SK-N-SH (cell line): ENCODE measurements around the gene CCDC192. TPM values are rescaled to one million over a fixed set of nuclear protein-coding genes. Genes with fewer than 3 reads are reported as not detected.

ENCODE experiments used
- CTCF ChIA-PET: fragments of 300-600, 350-600 bp; formaldehyde crosslinking; extraction: SDS; loops from one replicate; lab custom pipeline; 2021; lab: Yijun Ruan, JAX
- POLR2A ChIA-PET: fragments of 350-600 bp; sonication (Branson Sonifier 250); formaldehyde crosslinking; extraction: SDS; loops from one replicate; lab custom pipeline; 2020; ENCODE audit warnings: antibody characterized with exemption, inconsistent platforms; lab: Yijun Ruan, JAX
- DNase-seq: peaks from one replicate; pipeline ENCODE4 v3.0.0; 2012
- H2AFZ ChIP-seq: fragments of 200-600 bp; sonication (generic); 2 replicates; pipeline ENCODE4 v1.8.1; 2016; ENCODE audit warnings: antibody characterized with exemption, mild to moderate bottlenecking, low read depth
- H3F3A ChIP-seq: fragments of 200-600 bp; sonication (generic); replicated peaks from 2 replicates; pipeline ENCODE3; 2016; ENCODE audit warnings: antibody characterized with exemption, mild to moderate bottlenecking; ENCODE audit not compliant: insufficient read depth
- H3K27ac ChIP-seq, 2 experiments: fragments of 200-500 bp in 1 of 2; fragments of 200-600 bp in 1 of 2; sonication (Bioruptor generic) in 1 of 2; sonication (generic), shearing (Covaris generic) in 1 of 2; 2 replicates each; pipeline versions ENCODE4 v1.5.1 to v1.6.1; 2014 to 2016; ENCODE audit warnings: low read depth in 2 of 2, inconsistent platforms in 1 of 2, low read length in 1 of 2, mild to moderate bottlenecking in 1 of 2, mixed read lengths in 1 of 2
- H3K27me3 ChIP-seq: fragments of 200-600 bp; sonication (generic), shearing (Covaris generic); 2 replicates; pipeline ENCODE4 v1.6.1; 2016; ENCODE audit warnings: mixed run types; ENCODE audit not compliant: insufficient read depth
- H3K36me3 ChIP-seq, 2 experiments: fragments of 200-500 bp in 1 of 2; fragments of 200-600 bp in 1 of 2; sonication (Bioruptor generic) in 1 of 2; sonication (generic) in 1 of 2; replicated peaks in 1 of 2; 2 replicates each; pipeline versions ENCODE3 to v1.5.1; 2014 to 2016; ENCODE audit warnings: low read length in 1 of 2, mild to moderate bottlenecking in 1 of 2; ENCODE audit not compliant: insufficient read depth in 2 of 2, control insufficient read depth in 1 of 2
- H3K4me1 ChIP-seq, 2 experiments: fragments of 200-500 bp in 1 of 2; fragments of 200-600 bp in 1 of 2; sonication (Bioruptor generic) in 1 of 2; sonication (generic), shearing (Covaris generic) in 1 of 2; 2 replicates each; pipeline versions ENCODE4 v1.5.1 to v1.6.1; 2014 to 2016; ENCODE audit warnings: low read depth in 1 of 2, low read length in 1 of 2, mixed run types in 1 of 2; ENCODE audit not compliant: insufficient read depth in 2 of 2, control insufficient read depth in 1 of 2
- H3K4me2 ChIP-seq: fragments of 200-600 bp; sonication (generic), shearing (Covaris generic); 2 replicates; pipeline ENCODE4 v1.6.1; 2017; ENCODE audit warnings: mixed run types
- H3K4me3 ChIP-seq, 2 experiments: fragments of 200-500 bp in 1 of 2; fragments of 200-600 bp in 1 of 2; sonication (Bioruptor generic) in 1 of 2; sonication (generic), shearing (Covaris generic) in 1 of 2; 2 replicates each; pipeline versions ENCODE4 v1.5.1 to v1.8.1; 2014 to 2016; ENCODE audit warnings: low read depth in 2 of 2, inconsistent platforms in 1 of 2, low read length in 1 of 2, mild to moderate bottlenecking in 1 of 2, mixed read lengths in 1 of 2, moderate library complexity in 1 of 2
- H3K79me2 ChIP-seq: fragments of 200-600 bp; sonication (generic); 2 replicates; pipeline ENCODE4 v1.8.1; 2017; ENCODE audit warnings: mild to moderate bottlenecking; ENCODE audit not compliant: insufficient read depth
- H3K9ac ChIP-seq: fragments of 200-600 bp; sonication (generic); 2 replicates; pipeline ENCODE4 v1.6.1; 2017; ENCODE audit warnings: mixed run types
- H3K9me2 ChIP-seq: fragments of 200-600 bp; sonication (generic); 2 replicates; pipeline ENCODE4 v1.6.1; 2017; ENCODE audit warnings: mixed run types
- H3K9me3 ChIP-seq: fragments of 200-600 bp; sonication (generic); 2 replicates; pipeline ENCODE4 v1.6.1; 2017; ENCODE audit warnings: mixed run types, mild to moderate bottlenecking, moderate library complexity
- H4K20me1 ChIP-seq: fragments of 200-600 bp; sonication (generic); 2 replicates; pipeline ENCODE4 v1.6.1; 2017; ENCODE audit warnings: mild to moderate bottlenecking, mixed run types; ENCODE audit not compliant: insufficient read depth
- EZH2phosphoT487 ChIP-seq: fragments of 200-600 bp; sonication (generic); IDR thresholded peaks from 2 replicates; pipeline ENCODE4 v1.6.1; 2017; ENCODE audit warnings: low read depth, mixed run types, mild to moderate bottlenecking, antibody characterized with exemption, moderate library complexity, borderline replicate concordance
- FOSL2 ChIP-seq: IDR thresholded peaks from 2 replicates; pipeline ENCODE4 v1.4.0; 2012; ENCODE audit warnings: low read depth, mild to moderate bottlenecking, moderate library complexity, borderline replicate concordance
- FOXJ3 ChIP-seq: sonication (generic); formaldehyde crosslinking; IDR thresholded peaks from 2 replicates; pipeline ENCODE4 v1.5.1; 2020; ENCODE audit warnings: mild to moderate bottlenecking, missing genetic modification reagents
- JUND ChIP-seq: IDR thresholded peaks from 2 replicates; pipeline ENCODE4 v1.4.0; 2012
- MEF2A ChIP-seq: IDR thresholded peaks from 2 replicates; pipeline ENCODE4 v1.4.0; 2012; ENCODE audit warnings: low read depth, borderline replicate concordance
- NRF1 ChIP-seq: IDR thresholded peaks from 2 replicates; pipeline ENCODE4 v1.6.1; 2012; ENCODE audit warnings: low read depth, mild to moderate bottlenecking, low read length
- SMC3 ChIP-seq: IDR thresholded peaks from 2 replicates; pipeline ENCODE4 v1.6.1; 2012; ENCODE audit warnings: low read depth, low read length, improper control_type of control experiment
- TAF1 ChIP-seq: IDR thresholded peaks from 2 replicates; pipeline ENCODE4 v1.6.1; 2012; ENCODE audit warnings: low read depth, mild to moderate bottlenecking, low read length, moderate library complexity, borderline replicate concordance
- YY1 ChIP-seq: IDR thresholded peaks from 2 replicates; pipeline ENCODE4 v1.4.0; 2012; ENCODE audit warnings: low read depth, mild to moderate bottlenecking
- WGBS: methylation state at CpG from one replicate; pipeline ENCODE4 v1.1.6; 2017; ENCODE audit warnings: low lambda C conversion rate; 5-methylcytosine and 5-hydroxymethylcytosine counted together
- polyA plus RNA-seq, 3 experiments: library from polyadenylated mRNA; depleted of rRNA; stranded (reverse); fragments of >200 nt; gene quantifications; 2 replicates each; pipeline ENCODE4 v1.2.3, GENCODE V29; 2012
- TF ChIP-seq, protein P1 (sequence below): IDR thresholded peaks from 2 replicates; pipeline ENCODE4 v1.4.0; 2012; ENCODE audit warnings: low read depth
- TF ChIP-seq, protein P2 (sequence below): fragments of 200-600 bp; sonication (generic); IDR thresholded peaks from 2 replicates; pipeline ENCODE4 v1.6.1; 2017; ENCODE audit warnings: antibody characterized with exemption, mild to moderate bottlenecking, moderate library complexity

The CCDC192 gene
- polyA plus RNA-seq, 1 of the 3 experiments (the other 2 are of a cell fraction): not detected

DNA sequence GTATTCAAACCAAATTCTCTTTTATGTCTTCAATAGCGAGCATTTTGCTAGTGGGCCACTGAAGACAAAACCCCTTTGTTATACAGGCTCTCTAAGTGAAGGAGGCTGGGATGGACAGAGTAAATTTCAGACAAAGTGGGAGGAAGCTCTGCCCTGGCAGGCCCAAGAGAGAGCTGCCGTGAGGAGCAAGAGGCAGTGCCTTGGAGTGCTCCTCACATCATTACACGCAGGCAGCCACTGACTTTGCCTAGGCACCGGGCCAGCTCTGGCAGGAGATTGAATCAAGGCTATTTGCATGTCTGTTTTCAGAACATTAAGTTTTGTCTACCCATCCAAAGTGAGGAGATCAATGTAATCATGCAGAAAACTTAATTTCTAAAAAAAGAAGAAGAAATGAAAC is 167.7 kb downstream of the CCDC192 start:
- no peak overlapping the region for H3K9ac ChIP-seq
- H3K36me3 ChIP-seq: no peaks in the 10 kb centered on the region
- H3K9me2 ChIP-seq: no peaks in the 10 kb centered on the region
- POLR2A ChIA-PET: no interaction called here
- no peak overlapping the region for H3K4me3 ChIP-seq
- no peaks in the 10 kb centered on the region for H3K9me3 ChIP-seq
- no peaks in the 10 kb centered on the region for H4K20me1 ChIP-seq
- H2AFZ ChIP-seq: no peak overlapping the region
- WGBS: 56% methylated on average over 4 of the region's 4 CpGs
- H3K27me3 ChIP-seq: no peaks in the 10 kb centered on the region
- H3K4me2 ChIP-seq: no peak overlapping the region
- no peaks in the 10 kb centered on the region for H3F3A ChIP-seq
- no peak for DNase-seq
- CTCF ChIA-PET: interaction anchor here (1.2 to 6.2 kb wide), 2 partner anchors 10 to 330 kb away, joined by 3 to 67 read pairs; no protein-coding TSS in a partner anchor
- no peaks in the 10 kb centered on the region for H3K79me2 ChIP-seq
- peaks cover 0 to 11% of the 10 kb centered on the region in 2 experiments; a peak in 2 of 4 replicates for H3K4me1 ChIP-seq
- no peak for TF ChIP-seq JUND
- no peak for TF ChIP-seq MEF2A
- TF ChIP-seq FOSL2: no peak
- no peak for TF ChIP-seq EZH2phosphoT487
- no peak for TF ChIP-seq NRF1
- TF ChIP-seq YY1: no peak
- TF ChIP-seq FOXJ3 (CRISPR knock-in tag): no peak
- no peak overlapping the region; a peak in 1 of 4 replicates for H3K27ac ChIP-seq

DNA sequence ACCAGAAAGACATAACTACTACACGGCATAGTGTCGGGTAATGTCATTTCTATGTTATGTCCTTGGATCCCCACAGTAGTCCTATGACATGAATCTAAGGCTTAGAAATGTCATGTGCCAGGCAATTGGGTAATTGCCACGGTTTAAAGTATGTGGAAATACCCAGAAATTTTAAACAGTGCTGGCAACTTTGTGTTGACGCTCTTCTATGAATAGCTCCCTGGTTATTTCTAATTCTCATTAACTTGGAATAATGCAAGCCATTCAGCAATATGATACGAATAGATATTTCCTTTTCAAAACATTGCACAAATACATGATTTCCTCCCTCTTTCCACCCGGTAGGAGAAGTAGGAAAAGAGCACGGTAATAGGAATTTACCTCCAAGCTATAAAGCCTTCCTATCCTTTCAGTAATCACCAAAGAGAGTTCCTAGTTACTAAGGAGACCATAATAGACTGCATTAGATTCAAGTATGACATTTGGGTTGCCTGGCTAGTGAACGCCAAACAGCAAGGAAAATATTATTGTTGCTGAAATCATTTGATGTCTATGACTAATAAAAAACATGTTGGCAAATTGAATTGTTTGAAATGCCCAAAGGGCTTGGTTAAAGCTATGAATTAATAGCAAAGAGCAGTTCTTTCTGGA is 168.4 kb downstream of the CCDC192 start:
- Histone ChIP-seq H2AFZ (no peak overlapping the region), H3K9ac (no peak overlapping the region), H3K9me3 (no peaks in the 10 kb centered on the region), H4K20me1 (no peaks in the 10 kb centered on the region), H3K36me3 (no peaks in the 10 kb centered on the region), H3K9me2 (no peaks in the 10 kb centered on the region), H3K4me3 (no peak overlapping the region), H3K4me1 (peaks cover 0 to 11% of the 10 kb centered on the region in 2 experiments; a peak in 2 of 4 replicates), H3K79me2 (no peaks in the 10 kb centered on the region), H3K4me2 (no peak overlapping the region), H3F3A (no peaks in the 10 kb centered on the region), H3K27ac (peak overlapping the region in 1 of 2 experiments; percentile 61; a peak in 1 of 4 replicates), H3K27me3 (no peaks in the 10 kb centered on the region)
- DNase-seq: no peak
- POLR2A ChIA-PET: no interaction called here
- CTCF ChIA-PET: interaction anchor here (0.8 to 6.2 kb wide), 4 partner anchors 8 to 329 kb away, joined by 3 to 67 read pairs (median 4); no protein-coding TSS in a partner anchor
- TF ChIP-seq TAF1: no peak
- TF ChIP-seq, protein P1, sequence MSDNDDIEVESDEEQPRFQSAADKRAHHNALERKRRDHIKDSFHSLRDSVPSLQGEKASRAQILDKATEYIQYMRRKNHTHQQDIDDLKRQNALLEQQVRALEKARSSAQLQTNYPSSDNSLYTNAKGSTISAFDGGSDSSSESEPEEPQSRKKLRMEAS: no peak
- no peak for TF ChIP-seq SMC3
- TF ChIP-seq, protein P2, sequence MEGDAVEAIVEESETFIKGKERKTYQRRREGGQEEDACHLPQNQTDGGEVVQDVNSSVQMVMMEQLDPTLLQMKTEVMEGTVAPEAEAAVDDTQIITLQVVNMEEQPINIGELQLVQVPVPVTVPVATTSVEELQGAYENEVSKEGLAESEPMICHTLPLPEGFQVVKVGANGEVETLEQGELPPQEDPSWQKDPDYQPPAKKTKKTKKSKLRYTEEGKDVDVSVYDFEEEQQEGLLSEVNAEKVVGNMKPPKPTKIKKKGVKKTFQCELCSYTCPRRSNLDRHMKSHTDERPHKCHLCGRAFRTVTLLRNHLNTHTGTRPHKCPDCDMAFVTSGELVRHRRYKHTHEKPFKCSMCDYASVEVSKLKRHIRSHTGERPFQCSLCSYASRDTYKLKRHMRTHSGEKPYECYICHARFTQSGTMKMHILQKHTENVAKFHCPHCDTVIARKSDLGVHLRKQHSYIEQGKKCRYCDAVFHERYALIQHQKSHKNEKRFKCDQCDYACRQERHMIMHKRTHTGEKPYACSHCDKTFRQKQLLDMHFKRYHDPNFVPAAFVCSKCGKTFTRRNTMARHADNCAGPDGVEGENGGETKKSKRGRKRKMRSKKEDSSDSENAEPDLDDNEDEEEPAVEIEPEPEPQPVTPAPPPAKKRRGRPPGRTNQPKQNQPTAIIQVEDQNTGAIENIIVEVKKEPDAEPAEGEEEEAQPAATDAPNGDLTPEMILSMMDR: no peak
- 60% methylated on average over 8 of the region's 8 CpGs for WGBS
